ENCODE results near the gene EVI2A. TPM values are rescaled to one million over a fixed set of nuclear protein-coding genes. Genes with fewer than 3 reads are reported as not detected.
"Not testable (repeated sequence)": the region's sequence is repeated elsewhere in the genome, so short reads cannot be mapped to it uniquely, and the experiment has no call there.

The EVI2A gene, protein sequence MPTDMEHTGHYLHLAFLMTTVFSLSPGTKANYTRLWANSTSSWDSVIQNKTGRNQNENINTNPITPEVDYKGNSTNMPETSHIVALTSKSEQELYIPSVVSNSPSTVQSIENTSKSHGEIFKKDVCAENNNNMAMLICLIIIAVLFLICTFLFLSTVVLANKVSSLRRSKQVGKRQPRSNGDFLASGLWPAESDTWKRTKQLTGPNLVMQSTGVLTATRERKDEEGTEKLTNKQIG
- total RNA-seq (2014; rRNA removed; shearing (Covaris generic)): not detected in 2 replicates

DNA sequence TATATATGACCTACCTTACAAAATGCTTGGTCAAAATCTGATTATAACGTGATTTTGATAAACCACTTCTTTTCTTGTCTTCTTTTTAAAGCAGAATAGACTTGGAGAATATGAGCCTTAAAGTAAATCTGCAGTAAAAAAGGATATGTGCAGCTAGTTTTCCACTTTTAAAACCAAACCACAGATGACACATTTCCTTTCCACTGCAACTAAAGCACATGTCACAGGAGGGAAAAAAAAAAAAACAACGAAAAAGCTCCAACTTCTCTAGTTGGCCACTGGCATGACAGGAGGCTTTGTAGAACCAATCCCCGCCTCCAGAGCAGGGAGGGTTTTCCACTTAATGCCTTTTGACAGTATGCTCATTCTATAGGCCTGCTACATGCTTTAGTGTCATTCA, at the start of gene EVI2A:
TSS of gene EVI2A (minus strand) at position 142 of the 400 bp plus-strand sequence. CDS start 2,609 bp downstream, outside the sequence.
- DNase-seq (ENCODE audit: low spot score): no peak
- in situ Hi-C loops (cut with HindIII; ENCODE audit: low sequenced_read_pairs): no loop called here

DNA sequence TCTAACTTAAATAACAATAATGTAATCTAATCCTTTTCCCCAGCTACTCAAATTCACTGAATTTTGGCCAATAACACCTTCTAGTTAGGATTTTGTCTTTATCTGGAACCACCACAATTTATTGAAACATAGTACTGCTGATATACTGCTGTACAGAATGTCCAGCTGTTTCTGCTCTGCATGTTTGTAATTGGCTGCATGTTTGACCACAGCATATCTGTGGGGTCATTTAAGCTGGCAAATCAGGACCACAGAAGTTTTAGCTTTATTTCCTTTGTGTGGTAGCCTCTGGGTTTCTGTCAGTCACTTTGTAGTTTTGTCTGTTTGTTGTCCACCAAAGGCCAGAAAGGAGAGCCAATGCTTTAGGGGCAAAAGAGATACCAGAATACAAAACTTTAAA, 47.8 kb upstream of the EVI2A start:
- in situ Hi-C loops (cut with HindIII; ENCODE audit: low sequenced_read_pairs): no loop called here
- no peak for DNase-seq (ENCODE audit: low spot score)

- in situ Hi-C loops (cut with HindIII; ENCODE audit: low sequenced_read_pairs): no loop called here
- no peak for DNase-seq (ENCODE audit: low spot score)
These were observed 44.7 kb upstream of the EVI2A start for GRCh38 chr17:31366088-31366487.

GRCh38 chr17:31364012-31364411, 42.6 kb upstream of the EVI2A start:
- DNase-seq (ENCODE audit: low spot score): no peak
- in situ Hi-C loops (cut with HindIII; ENCODE audit: low sequenced_read_pairs): no loop called here

GRCh38 chr17:31357839-31358394, 36.5 kb upstream of the EVI2A start:
- in situ Hi-C loops (cut with HindIII; ENCODE audit: low sequenced_read_pairs): no loop called here
- DNase-seq (ENCODE audit: low spot score): no peak

DNA sequence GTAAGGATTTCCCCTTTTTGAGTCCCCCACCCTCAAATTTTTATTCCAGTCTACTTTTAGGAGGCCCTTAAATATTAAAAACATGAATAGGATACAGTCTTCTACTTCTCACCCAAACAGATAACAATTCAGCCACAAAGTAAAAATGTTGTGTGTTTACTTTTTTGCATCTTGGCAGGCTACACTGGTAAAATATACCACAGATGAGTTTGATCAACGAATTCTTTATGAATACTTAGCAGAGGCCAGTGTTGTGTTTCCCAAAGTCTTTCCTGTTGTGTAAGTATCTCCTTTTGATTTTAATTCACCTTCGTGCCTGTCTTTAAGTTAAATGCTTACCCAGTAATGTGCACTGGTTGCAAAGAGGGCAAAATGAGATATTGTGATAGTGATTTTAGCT, 35.7 kb upstream of the EVI2A start:
- DNase-seq (ENCODE audit: low spot score): no peak
- in situ Hi-C loops (cut with HindIII; ENCODE audit: low sequenced_read_pairs): no loop called here

DNA sequence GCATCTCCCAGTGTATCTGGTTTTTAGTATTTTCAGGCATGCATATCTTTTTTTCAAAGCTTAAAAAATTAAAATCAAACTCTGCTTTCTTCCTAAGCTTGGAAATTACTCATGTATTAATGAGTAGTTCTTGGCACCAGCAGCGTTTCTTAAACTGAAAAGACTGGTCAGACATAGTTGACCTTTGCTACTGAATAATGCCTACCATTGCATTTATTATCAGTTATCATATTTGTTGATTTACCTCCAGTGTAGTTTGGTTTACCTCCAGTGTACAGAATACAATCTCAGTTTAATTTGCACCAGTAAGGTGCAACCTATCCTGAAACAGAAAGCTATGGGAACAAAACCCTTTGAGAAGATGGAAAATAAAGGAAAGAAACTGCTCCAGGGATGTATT, 34.5 kb upstream of the EVI2A start:
- in situ Hi-C loops (cut with HindIII; ENCODE audit: low sequenced_read_pairs): no loop called here
- DNase-seq (ENCODE audit: low spot score): no peak

- no peak for DNase-seq (ENCODE audit: low spot score)
- in situ Hi-C loops (cut with HindIII; ENCODE audit: low sequenced_read_pairs): no loop called here
These were observed 28.0 kb upstream of the EVI2A start for GRCh38 chr17:31349454-31349853.

- in situ Hi-C loops (cut with HindIII; ENCODE audit: low sequenced_read_pairs); DNase-seq (ENCODE audit: low spot score): not testable (repeated sequence)
These were observed 23.8 kb upstream of the EVI2A start for GRCh38 chr17:31345191-31345747.

- no peak for DNase-seq (ENCODE audit: low spot score)
- in situ Hi-C loops (cut with HindIII; ENCODE audit: low sequenced_read_pairs): no loop called here
These were observed 18.7 kb upstream of the EVI2A start for GRCh38 chr17:31339906-31340661.

DNA sequence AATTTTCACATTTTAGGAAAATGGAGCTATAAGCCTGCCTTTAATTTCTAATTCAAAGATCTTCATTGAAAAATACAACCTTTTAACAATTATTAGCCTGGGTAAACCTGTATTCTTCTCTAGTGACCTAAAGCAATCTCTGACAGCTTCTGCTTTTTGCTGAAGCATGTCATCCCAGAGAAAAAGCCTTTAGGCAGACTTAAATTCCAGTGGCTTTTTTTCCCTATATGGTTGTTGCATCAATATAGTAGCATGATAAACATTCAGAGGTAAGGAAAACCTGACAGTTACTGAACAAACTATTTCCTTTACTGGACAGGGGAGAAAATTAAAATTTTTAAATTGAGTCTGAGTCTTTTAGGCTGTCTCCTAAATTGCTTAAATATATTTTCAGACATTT, 7.8 kb upstream of the EVI2A start:
- in situ Hi-C loops (cut with HindIII; ENCODE audit: low sequenced_read_pairs): no loop called here
- DNase-seq (ENCODE audit: low spot score): no peak

- in situ Hi-C loops (cut with HindIII; ENCODE audit: low sequenced_read_pairs): no loop called here
- no peak for DNase-seq (ENCODE audit: low spot score)
These were observed 6.7 kb upstream of the EVI2A start for GRCh38 chr17:31328160-31328535.

DNA sequence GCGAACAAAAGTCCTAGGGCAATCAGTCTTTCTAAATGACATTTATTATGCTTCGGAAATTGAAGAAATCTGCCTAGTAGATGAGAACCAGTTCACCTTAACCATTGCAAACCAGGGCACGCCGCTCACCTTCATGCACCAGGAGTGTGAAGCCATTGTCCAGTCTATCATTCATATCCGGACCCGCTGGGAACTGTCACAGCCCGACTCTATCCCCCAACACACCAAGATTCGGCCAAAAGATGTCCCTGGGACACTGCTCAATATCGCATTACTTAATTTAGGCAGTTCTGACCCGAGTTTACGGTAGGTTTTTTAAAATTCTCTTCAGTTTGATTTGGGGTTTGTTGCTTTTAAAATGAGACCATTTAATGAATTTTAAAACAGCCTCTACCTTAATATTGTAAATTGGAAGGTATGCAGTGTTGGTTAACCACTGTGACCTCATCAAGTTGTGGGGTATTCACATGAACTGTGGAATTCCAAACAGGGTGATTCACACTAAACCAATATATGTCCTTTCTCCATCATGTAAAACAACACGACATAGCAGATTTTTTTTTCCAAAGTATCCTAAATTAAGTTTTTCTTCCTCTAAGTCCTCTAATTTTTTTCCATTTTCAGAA, 6.2 kb upstream of the EVI2A start:
- DNase-seq (ENCODE audit: low spot score): no peak
- in situ Hi-C loops (cut with HindIII; ENCODE audit: low sequenced_read_pairs): no loop called here

DNA sequence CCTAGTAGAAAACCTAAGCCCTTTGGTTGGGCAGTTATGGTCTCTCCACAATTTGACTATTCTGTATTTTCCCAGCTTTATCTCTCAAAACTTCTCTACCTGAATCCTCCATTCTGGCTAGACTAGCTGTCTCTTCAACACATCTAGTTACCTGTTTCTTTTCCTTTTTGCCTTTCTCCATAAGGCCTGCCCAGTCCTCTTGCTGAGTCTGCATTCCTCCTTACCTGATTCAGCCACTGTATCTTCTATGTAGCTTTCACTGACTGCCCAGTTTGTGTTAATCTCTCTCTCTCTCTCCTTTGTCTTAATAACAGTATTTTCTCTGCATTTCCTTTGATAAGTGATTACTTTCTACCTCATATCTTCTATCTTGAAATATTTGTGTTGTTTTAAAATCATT, 2.1 kb upstream of the EVI2A start:
- no peak for DNase-seq (ENCODE audit: low spot score)
- in situ Hi-C loops (cut with HindIII; ENCODE audit: low sequenced_read_pairs): no loop called here

DNA sequence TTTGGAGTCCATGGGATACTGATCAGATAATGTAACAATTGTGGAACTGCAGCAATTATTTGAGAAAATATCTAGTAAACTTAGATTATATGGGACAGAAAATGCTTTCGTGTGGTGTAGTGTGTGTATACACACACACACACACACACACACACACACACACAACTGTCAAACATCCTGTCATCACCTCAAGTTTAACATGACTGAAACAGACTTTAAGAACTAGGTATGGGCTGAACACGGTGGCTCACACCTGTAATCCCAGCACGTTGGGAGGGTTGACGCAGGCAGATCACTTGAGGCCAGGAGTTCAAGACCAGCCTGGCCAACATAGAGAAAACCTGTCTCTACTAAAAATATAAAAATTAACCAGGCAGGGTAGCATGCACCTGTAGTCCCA, 544 bp upstream of the EVI2A start:
- in situ Hi-C loops (cut with HindIII; ENCODE audit: low sequenced_read_pairs): no loop called here
- DNase-seq (ENCODE audit: low spot score): no peak

DNA sequence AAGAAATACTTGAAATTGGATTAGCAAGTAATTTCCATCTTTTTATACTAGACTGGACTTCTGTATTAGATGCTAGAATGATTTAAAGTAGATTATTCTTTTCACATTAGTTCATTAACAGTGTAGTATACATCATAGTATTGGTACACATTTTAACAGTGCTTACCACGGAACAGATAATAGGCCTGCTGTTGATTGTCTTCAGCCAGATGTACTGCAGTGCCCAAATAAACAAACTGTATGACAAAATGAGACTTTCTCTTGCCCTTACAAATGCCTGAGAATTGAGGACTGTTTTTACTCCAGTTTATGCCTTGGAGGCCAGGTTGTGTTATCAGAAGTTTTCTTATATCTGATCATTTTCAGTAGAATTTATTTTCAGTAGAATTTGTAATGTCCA, 631 bp downstream of the EVI2A start:
- in situ Hi-C loops (cut with HindIII; ENCODE audit: low sequenced_read_pairs): no loop called here
- no peak for DNase-seq (ENCODE audit: low spot score)

DNA sequence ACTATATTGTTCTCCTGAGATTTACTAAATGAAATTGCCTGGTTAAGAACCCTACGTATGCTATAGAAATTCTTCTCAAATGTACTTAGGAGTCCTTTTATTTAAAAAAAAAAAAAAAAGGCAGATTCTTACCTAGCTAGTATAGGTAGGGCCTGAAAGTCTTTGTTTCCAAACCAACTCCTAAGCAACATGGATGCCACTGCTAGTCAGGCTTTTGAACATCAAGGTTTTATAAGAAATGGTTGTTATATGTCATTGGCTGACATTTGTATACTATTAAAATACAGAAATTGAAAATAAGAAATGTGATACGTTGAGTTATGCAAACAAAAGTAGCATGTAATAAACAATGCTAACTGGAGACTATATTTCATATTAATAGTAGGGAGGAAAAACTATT, 1.2 kb downstream of the EVI2A start:
- in situ Hi-C loops (cut with HindIII; ENCODE audit: low sequenced_read_pairs): no loop called here

DNA sequence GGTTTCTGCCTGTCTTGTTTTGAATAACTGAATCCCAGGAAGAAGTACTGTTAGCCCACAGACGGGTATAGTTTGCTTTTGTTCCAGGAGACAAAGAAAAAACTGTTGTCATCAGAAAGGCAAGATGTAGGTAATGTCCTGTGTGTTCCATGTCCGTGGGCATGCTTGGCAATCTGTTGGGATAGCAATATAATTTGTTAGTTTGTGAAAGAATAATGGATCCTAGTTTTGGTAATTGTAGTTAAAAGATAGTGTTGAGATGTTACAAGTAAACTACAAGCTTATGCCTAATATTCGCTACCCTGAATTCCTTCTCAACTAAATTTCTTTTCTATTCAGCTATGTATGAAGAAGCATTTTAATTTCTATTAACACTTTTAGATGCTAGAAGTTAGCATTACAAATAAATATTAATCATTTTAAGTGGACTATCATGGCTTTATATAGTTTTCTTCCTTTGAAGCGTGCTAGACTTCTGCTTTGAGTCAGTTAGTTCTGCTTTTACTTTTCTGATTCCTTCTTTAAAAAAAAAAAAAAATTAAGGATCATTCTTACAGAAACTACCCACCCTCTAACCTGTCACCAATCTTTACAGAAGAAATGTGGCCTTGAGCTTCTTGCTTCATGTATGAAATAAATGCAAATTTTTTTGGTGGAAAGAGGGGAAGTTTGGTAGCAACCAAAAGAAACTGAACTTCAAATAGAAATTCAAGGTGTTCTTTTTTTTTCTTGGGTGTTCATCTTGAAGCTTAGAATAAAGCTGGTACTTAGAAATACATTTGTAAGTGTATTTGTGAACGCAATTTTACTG, 2.4 kb downstream of the EVI2A start:
- peak; percentile 71 for DNase-seq (ENCODE audit: low spot score)
- in situ Hi-C loops (cut with HindIII; ENCODE audit: low sequenced_read_pairs): no loop called here

More for the DNA sequence above, 1.2 kb downstream of the EVI2A start:
- no peak for DNase-seq (ENCODE audit: low spot score)

GRCh38 chr17:31318298-31318801, 3.1 kb downstream of the EVI2A start:
- DNase-seq (ENCODE audit: low spot score): peak; percentile 89
- in situ Hi-C loops (cut with HindIII; ENCODE audit: low sequenced_read_pairs): no loop called here

All from G401 (cell line).